OCI-LY7 (cell line): Measurements from ENCODE around the gene SHMT2. TPM values are rescaled to one million over a fixed set of nuclear protein-coding genes. Genes with fewer than 3 reads are reported as not detected.

Experiments used
- BruUV-seq: library from RNA; stranded (reverse); fragments of 400-500 nt; replicated peaks from 2 replicates; lab custom pipeline; 2021; lab: Mats Ljungman, UMichigan
- CTCF ChIA-PET: fragments of 300-600 bp; sonication (Branson Sonifier 250); formaldehyde crosslinking; loops from one replicate; lab custom pipeline; 2022; ENCODE audit warnings: antibody characterized with exemption; ENCODE audit not compliant: unreplicated experiment; lab: Charles Lee
- POLR2A ChIA-PET: fragments of 300-600 bp; sonication (Branson Sonifier 250); formaldehyde crosslinking; loops from one replicate; lab custom pipeline; 2022; ENCODE audit warnings: antibody characterized with exemption; lab: Charles Lee
- DNase-seq: peaks from one replicate; pipeline ENCODE4 v3.0.0-alpha.2; 2015; ENCODE audit warnings: low spot score
- H2AFZ ChIP-seq: fragments of 200-600 bp; sonication (generic), shearing (Covaris generic); 2 replicates; pipeline ENCODE4 v1.6.1; 2014; ENCODE audit warnings: mild to moderate bottlenecking, antibody characterized with exemption, low read length, moderate library complexity
- H3K27ac ChIP-seq: fragments of 200-600 bp; sonication (generic); 2 replicates; pipeline ENCODE4 v1.5.1; 2014; ENCODE audit warnings: mixed run types, low read depth, mild to moderate bottlenecking, moderate library complexity, low read length, inconsistent platforms; ENCODE audit not compliant: poor library complexity, severe bottlenecking
- H3K36me3 ChIP-seq: fragments of 200-600 bp; sonication (generic); 2 replicates; pipeline ENCODE4 v1.6.1; 2014; ENCODE audit warnings: mild to moderate bottlenecking, antibody characterized with exemption, low read length, moderate library complexity, mixed read lengths; ENCODE audit not compliant: insufficient read depth
- H3K4me1 ChIP-seq: fragments of 200-600 bp; sonication (generic); 2 replicates; pipeline ENCODE4 v1.5.1; 2014; ENCODE audit warnings: mild to moderate bottlenecking, low read length; ENCODE audit not compliant: insufficient read depth, poor library complexity, severe bottlenecking
- H3K4me2 ChIP-seq: fragments of 200-600 bp; sonication (generic); 2 replicates; pipeline ENCODE4 v1.6.1; 2014; ENCODE audit warnings: mild to moderate bottlenecking, low read length
- H3K4me3 ChIP-seq: fragments of 200-600 bp; sonication (generic); 2 replicates; pipeline ENCODE4 v1.5.1; 2014; ENCODE audit warnings: mild to moderate bottlenecking, low read depth, low read length; ENCODE audit not compliant: poor library complexity, severe bottlenecking
- H3K79me2 ChIP-seq: fragments of 200-600 bp; sonication (generic); 2 replicates; pipeline ENCODE4 v1.6.1; 2016; ENCODE audit warnings: low read depth, mild to moderate bottlenecking, low read length, moderate library complexity, mixed read lengths; ENCODE audit not compliant: insufficient read depth
- H3K9me2 ChIP-seq: fragments of 200-600 bp; sonication (generic); 2 replicates; pipeline ENCODE4 v1.6.1; 2016; ENCODE audit warnings: mild to moderate bottlenecking, low read length, mixed read lengths; ENCODE audit not compliant: insufficient read depth
- H3K9me3 ChIP-seq: fragments of 200-600 bp; sonication (generic); 2 replicates; pipeline ENCODE4 v1.6.1; 2014; ENCODE audit warnings: mild to moderate bottlenecking, mixed run types, low read length, mixed read lengths
- H4K20me1 ChIP-seq: fragments of 200-600 bp; sonication (generic); 2 replicates; pipeline ENCODE4 v1.6.1; 2014; ENCODE audit warnings: mild to moderate bottlenecking, antibody characterized with exemption, low read length, moderate library complexity, mixed read lengths; ENCODE audit not compliant: insufficient read depth
- EZH2phosphoT487 ChIP-seq: fragments of 200-600 bp; sonication (generic); IDR thresholded peaks from 2 replicates; pipeline ENCODE4 v1.6.1; 2018; ENCODE audit warnings: low read depth, borderline replicate concordance, mild to moderate bottlenecking, mixed run types, antibody characterized with exemption, low read length, moderate library complexity, mixed read lengths
- intact Hi-C: fragments of 100-400 bp; cut with micrococcal nuclease; formaldehyde crosslinking; loops from one replicate; pipeline ENCODE4 v1.10.0; 2022; ENCODE audit not compliant: unreplicated experiment
- total RNA-seq, 2 experiments: library from RNA; depleted of rRNA in 1 of 2; stranded (reverse); fragments of >200 nt in 1 of 2; shearing (Covaris generic) in 1 of 2; gene quantifications; 2 replicates each; pipeline ENCODE4 v1.2.3, GENCODE V29; 2014 to 2022
- TF ChIP-seq, protein P1 (sequence below): fragments of 200-600 bp; sonication (generic); conservative IDR thresholded peaks from 2 replicates; pipeline ENCODE4 v1.5.1; 2014; ENCODE audit warnings: mild to moderate bottlenecking, antibody characterized with exemption, low read length, moderate library complexity, mixed read lengths

The SHMT2 gene
- total RNA-seq, 2 experiments from 2014 or later = 394 to 415 TPM

DNA sequence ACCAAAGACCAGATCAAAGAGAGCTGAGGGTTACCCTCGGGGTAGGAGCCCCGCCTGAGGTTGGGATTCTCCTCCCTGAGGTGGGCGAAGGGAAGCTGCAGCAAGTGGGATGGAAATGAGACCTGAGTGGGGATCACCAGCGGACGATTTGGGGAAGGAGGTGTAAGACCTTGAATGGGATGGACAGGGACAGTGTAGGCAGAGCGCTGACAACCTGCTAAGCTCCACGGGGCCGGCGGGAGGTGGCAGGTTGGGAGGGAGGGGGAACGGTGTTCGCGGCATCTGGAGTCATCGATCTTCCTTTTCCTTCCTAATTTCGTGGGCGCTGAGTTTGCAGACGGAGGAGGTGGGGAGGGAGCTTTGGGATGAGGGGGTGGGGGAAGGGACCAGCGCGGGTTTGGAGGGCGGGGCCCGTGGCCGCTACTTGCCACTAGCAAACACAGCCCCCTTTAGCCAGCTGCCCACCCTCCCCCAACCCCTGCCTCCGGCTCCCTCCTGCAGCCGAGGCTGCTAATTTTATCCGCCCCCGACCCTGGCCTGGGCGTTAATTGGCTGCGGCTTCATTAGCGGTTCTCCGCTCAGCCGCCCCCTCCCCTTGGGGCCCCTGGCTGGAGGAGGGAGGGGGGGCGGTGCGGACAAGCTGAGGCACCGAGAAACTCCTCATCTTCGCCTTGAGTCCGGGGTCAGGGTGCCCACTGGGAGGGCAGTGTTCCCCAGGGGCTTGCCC lies 2.8 kb upstream of the SHMT2 start:
- no TSS peak for BruUV-seq
- intact Hi-C loops = no loop called here
- peaks cover 6% of the 10 kb centered on the region; the same call in 1 of the 2 replicates for H4K20me1 ChIP-seq
- POLR2A ChIA-PET = interaction anchor here (0.7 to 3.1 kb wide), 7 partner anchors 9 to 288 kb away, joined by 3 to 19 read pairs (median 7); partner anchors contain the start of gene NXPH4
- CTCF ChIA-PET = interaction anchor here (0.6 to 1.2 kb wide), 4 partner anchors 11 to 16 kb away, joined by 3 to 4 read pairs (median 4); no protein-coding TSS in a partner anchor
- peaks cover 22% of the 10 kb centered on the region for H3K79me2 ChIP-seq
- H3K4me3 ChIP-seq = peak overlapping the region; percentile 56
- no peaks in the 10 kb centered on the region for H3K9me2 ChIP-seq
- peak; percentile 47 for DNase-seq
- H3K27ac ChIP-seq = peak overlapping the region; percentile 36
- peak overlapping the region; percentile 88 for H3K4me2 ChIP-seq
- H3K4me1 ChIP-seq = peaks cover 60% of the 10 kb centered on the region
- peak overlapping the region; percentile 65 for H2AFZ ChIP-seq
- H3K36me3 ChIP-seq = peaks cover 16% of the 10 kb centered on the region
- TF ChIP-seq, protein P1, sequence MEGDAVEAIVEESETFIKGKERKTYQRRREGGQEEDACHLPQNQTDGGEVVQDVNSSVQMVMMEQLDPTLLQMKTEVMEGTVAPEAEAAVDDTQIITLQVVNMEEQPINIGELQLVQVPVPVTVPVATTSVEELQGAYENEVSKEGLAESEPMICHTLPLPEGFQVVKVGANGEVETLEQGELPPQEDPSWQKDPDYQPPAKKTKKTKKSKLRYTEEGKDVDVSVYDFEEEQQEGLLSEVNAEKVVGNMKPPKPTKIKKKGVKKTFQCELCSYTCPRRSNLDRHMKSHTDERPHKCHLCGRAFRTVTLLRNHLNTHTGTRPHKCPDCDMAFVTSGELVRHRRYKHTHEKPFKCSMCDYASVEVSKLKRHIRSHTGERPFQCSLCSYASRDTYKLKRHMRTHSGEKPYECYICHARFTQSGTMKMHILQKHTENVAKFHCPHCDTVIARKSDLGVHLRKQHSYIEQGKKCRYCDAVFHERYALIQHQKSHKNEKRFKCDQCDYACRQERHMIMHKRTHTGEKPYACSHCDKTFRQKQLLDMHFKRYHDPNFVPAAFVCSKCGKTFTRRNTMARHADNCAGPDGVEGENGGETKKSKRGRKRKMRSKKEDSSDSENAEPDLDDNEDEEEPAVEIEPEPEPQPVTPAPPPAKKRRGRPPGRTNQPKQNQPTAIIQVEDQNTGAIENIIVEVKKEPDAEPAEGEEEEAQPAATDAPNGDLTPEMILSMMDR = no peak
- TF ChIP-seq EZH2phosphoT487 = no peak
- no peaks in the 10 kb centered on the region for H3K9me3 ChIP-seq

DNA sequence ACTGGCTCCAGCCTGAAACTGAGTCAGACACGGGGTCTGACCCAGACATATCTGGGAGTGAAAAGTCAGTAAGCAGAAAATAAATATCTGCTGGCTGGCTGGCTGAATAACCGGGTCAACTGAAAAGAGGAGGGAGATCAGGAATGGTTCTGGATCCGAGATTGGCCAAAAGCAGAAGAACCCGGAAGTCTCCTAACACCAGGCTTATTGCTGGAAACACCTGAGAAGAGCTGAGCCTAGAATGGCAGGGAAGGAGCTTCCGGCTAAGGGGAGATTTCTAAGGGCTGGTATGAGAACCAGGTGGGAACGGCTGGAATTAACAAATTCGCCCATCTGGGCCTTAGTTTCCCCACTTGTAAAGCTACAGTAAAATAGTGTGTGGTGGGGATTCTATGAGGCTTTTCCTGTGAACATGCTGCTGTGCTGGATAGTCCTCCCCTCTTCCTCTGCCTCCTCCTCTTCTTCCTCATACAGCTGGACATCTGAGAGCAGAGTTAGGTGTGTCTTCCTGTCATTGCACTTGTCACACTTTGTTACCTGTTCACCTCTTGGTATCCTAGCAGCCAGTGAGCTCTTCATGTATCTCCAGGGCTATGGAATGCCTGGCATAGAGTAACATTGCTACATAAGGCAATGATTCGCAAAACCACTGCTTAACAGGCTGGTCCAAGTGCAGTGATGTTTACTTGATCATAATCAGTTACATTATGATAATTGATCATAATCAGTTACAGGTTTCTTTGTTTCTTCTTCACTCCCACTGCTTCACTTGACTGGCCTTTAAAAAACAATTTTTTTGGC lies 2.0 kb upstream of the SHMT2 start:
- Histone ChIP-seq H2AFZ (peak overlapping the region; percentile 65), H3K9me2 (no peaks in the 10 kb centered on the region), H3K79me2 (peaks cover 22% of the 10 kb centered on the region), H4K20me1 (peaks cover 9% of the 10 kb centered on the region; the same call in 1 of the 2 replicates), H3K9me3 (no peaks in the 10 kb centered on the region), H3K4me3 (peak overlapping the region; percentile 56), H3K27ac (peak overlapping the region; percentile 36), H3K36me3 (peaks cover 24% of the 10 kb centered on the region), H3K4me2 (peak overlapping the region; percentile 88), H3K4me1 (peaks cover 60% of the 10 kb centered on the region)
- DNase-seq = no peak
- intact Hi-C loops = no loop called here
- TF ChIP-seq EZH2phosphoT487 = no peak
- TF ChIP-seq, protein P1 = no peak
- BruUV-seq = no TSS peak
- POLR2A ChIA-PET = interaction anchor here (0.6 to 3.1 kb wide), 8 partner anchors 9 to 100 kb away, joined by 3 to 19 read pairs (median 6); partner anchors contain the start of gene NXPH4
- CTCF ChIA-PET = interaction anchor here (0.6 to 0.9 kb wide), 3 partner anchors 13 to 16 kb away, joined by 3 to 5 read pairs (median 4); no protein-coding TSS in a partner anchor
